Erythroblast (primary cell): ENCODE measurements around the gene ADAMTSL1.

Experiments used
- GATA1 ChIP-seq: IDR thresholded peaks from 2 replicates; pipeline ENCODE4 v1.6.1; 2011; ENCODE audit warnings: low read depth, mild to moderate bottlenecking, control low read depth, low read length, moderate library complexity
- POLR2A ChIP-seq: IDR thresholded peaks from 2 replicates; pipeline ENCODE4 v1.6.1; 2011; ENCODE audit warnings: mild to moderate bottlenecking, low read length

GRCh38 chr9:18824095-18824666, 350.2 kb downstream of the ADAMTSL1 start:
- TF ChIP-seq POLR2A (no peak), GATA1 (no peak)
